Endothelial cell of umbilical vein (primary cell): ENCODE results near the gene SMARCA2. TPM values are rescaled to one million over a fixed set of nuclear protein-coding genes. Genes with fewer than 3 reads are reported as not detected.

Experiments
- BruUV-seq: library from RNA; stranded (reverse); fragments of 400-500 nt; replicated peaks from 2 replicates; lab custom pipeline; 2021; lab: Mats Ljungman, UMichigan
- CTCF ChIA-PET: fragments of 300-600, 350-600 bp; sonication (Branson Sonifier 250); formaldehyde crosslinking; loops from one replicate; lab custom pipeline; 2021; ENCODE audit warnings: antibody characterized with exemption, inconsistent platforms; lab: Charles Lee
- POLR2A ChIA-PET: fragments of 300-600, 350-600 bp; sonication (Branson Sonifier 250); formaldehyde crosslinking; loops from one replicate; lab custom pipeline; 2021; ENCODE audit warnings: antibody characterized with exemption, inconsistent platforms; lab: Charles Lee
- DNase-seq: peaks from one replicate; pipeline ENCODE4 v3.0.0-alpha.2; 2011; ENCODE audit warnings: low read depth, low spot score
- FAIRE-seq: peaks from 2 replicates; lab custom pipeline; 2011; peaks lifted over from hg19 to GRCh38; lab: Jason Lieb, UNC
- H2AFZ ChIP-seq: 2 replicates; pipeline ENCODE4 v1.6.0; 2012; ENCODE audit warnings: low read depth, low read length, control low read depth, inconsistent platforms
- H3K27ac ChIP-seq: 2 replicates; pipeline ENCODE4 v1.5.1; 2011; ENCODE audit warnings: low read depth, mild to moderate bottlenecking, control low read depth, low read length, moderate library complexity; ENCODE audit not compliant: insufficient read depth
- H3K27me3 ChIP-seq, 2 experiments: 2 replicates each; pipeline versions ENCODE4 v1.6.0 to v1.6.1; 2011; ENCODE audit warnings: low read length in 2 of 2, mixed read lengths in 1 of 2; ENCODE audit not compliant: control insufficient read depth in 2 of 2, insufficient read depth in 2 of 2
- H3K36me3 ChIP-seq, 2 experiments: 2 replicates in 1 of 2; 3 replicates in 1 of 2; pipeline ENCODE4 v1.5.1; 2011; ENCODE audit warnings: low read length in 2 of 2, mild to moderate bottlenecking in 1 of 2, moderate library complexity in 1 of 2; ENCODE audit not compliant: control insufficient read depth in 2 of 2, insufficient read depth in 2 of 2; ENCODE audit errors: extremely low read depth in 1 of 2
- H3K4me1 ChIP-seq: 3 replicates; pipeline ENCODE4 v1.5.1; 2011; ENCODE audit warnings: mild to moderate bottlenecking, low read length; ENCODE audit not compliant: control insufficient read depth, insufficient read depth; ENCODE audit errors: extremely low read depth
- H3K4me2 ChIP-seq: 2 replicates; pipeline ENCODE4 v1.6.1; 2011; ENCODE audit warnings: low read length, control low read depth, mixed read lengths; ENCODE audit not compliant: insufficient read depth
- H3K4me3 ChIP-seq, 3 experiments: fragments of 200-600 bp in 1 of 3; sonication (generic), shearing (Covaris generic) in 1 of 3; replicated peaks in 1 of 3; 2 replicates each; pipeline ENCODE4 v1.5.1; 2011 to 2016; ENCODE audit warnings: control low read depth in 3 of 3, low read length in 3 of 3, mild to moderate bottlenecking in 2 of 3, inconsistent platforms in 1 of 3, low read depth in 1 of 3, moderate library complexity in 1 of 3; ENCODE audit not compliant: insufficient read depth in 1 of 3
- H3K79me2 ChIP-seq: 2 replicates; pipeline ENCODE4 v1.6.0; 2012; ENCODE audit warnings: low read length, inconsistent platforms; ENCODE audit not compliant: control insufficient read depth, insufficient read depth
- H3K9ac ChIP-seq: replicated peaks from 2 replicates; pipeline ENCODE3; 2011; ENCODE audit warnings: low read length, control low read depth; ENCODE audit not compliant: insufficient read depth; ENCODE audit errors: extremely low read depth
- H3K9me1 ChIP-seq: replicated peaks from 3 replicates; pipeline ENCODE4 v1.6.0; 2011; ENCODE audit warnings: mild to moderate bottlenecking, low read length; ENCODE audit not compliant: control insufficient read depth, insufficient read depth; ENCODE audit errors: extremely low read depth
- H3K9me3 ChIP-seq: replicated peaks from 2 replicates; pipeline ENCODE4 v1.5.1; 2012; ENCODE audit warnings: low read length, inconsistent platforms; ENCODE audit not compliant: control insufficient read depth, insufficient read depth
- H4K20me1 ChIP-seq: replicated peaks from 2 replicates; pipeline ENCODE3; 2011; ENCODE audit warnings: mild to moderate bottlenecking, low read length; ENCODE audit not compliant: control insufficient read depth, insufficient read depth; ENCODE audit errors: extremely low read depth
- CTCF ChIP-seq, 2 donors: IDR thresholded peaks; 1 replicate in 1 of 2; 2 replicates in 1 of 2; pipeline ENCODE4 v1.5.1; 2011; ENCODE audit warnings: low read length in 2 of 2, mild to moderate bottlenecking in 2 of 2, moderate library complexity in 2 of 2, control low read depth in 1 of 2, inconsistent platforms in 1 of 2, low read depth in 1 of 2; ENCODE audit not compliant: insufficient read depth in 1 of 2; ENCODE audit errors: extremely low read depth in 1 of 2
- EZH2 ChIP-seq: IDR thresholded peaks from 2 replicates; pipeline ENCODE4 v1.6.1; 2012; ENCODE audit warnings: borderline replicate concordance, low read depth, mild to moderate bottlenecking, moderate library complexity, low read length, inconsistent platforms; ENCODE audit not compliant: severe bottlenecking
- FOS ChIP-seq: IDR thresholded peaks from 2 replicates; pipeline ENCODE4 v1.6.1; 2011; ENCODE audit warnings: mild to moderate bottlenecking, low read length, moderate library complexity, borderline replicate concordance; ENCODE audit not compliant: insufficient read depth
- GATA2 ChIP-seq: IDR thresholded peaks from 2 replicates; pipeline ENCODE4 v1.7.0; 2011; ENCODE audit warnings: low read depth, mild to moderate bottlenecking, moderate library complexity, mixed read lengths, low read length; ENCODE audit not compliant: insufficient read length, insufficient read depth
- JUN ChIP-seq: IDR thresholded peaks from 2 replicates; pipeline ENCODE4 v1.6.1; 2011; ENCODE audit warnings: borderline replicate concordance, low read depth; ENCODE audit not compliant: insufficient read length, insufficient read depth
- MYC ChIP-seq: IDR thresholded peaks from one replicate; pipeline ENCODE4 v1.6.1; 2011; ENCODE audit warnings: mild to moderate bottlenecking, low read depth, low read length
- POLR2A ChIP-seq: IDR thresholded peaks from 2 replicates; pipeline ENCODE4 v1.6.1; 2012; ENCODE audit warnings: low read depth, mild to moderate bottlenecking, control low read depth, low read length
- POLR2AphosphoS5 ChIP-seq: IDR thresholded peaks from 2 replicates; pipeline ENCODE4 v1.6.1; 2012; ENCODE audit warnings: low read depth, mild to moderate bottlenecking, control low read depth, low read length, moderate library complexity; ENCODE audit not compliant: insufficient read depth
- dilution Hi-C: fragments of 300-500 bp; cut with MboI; formaldehyde crosslinking; loops from one replicate; pipeline ENCODE4 v1.15.0; 2019; ENCODE audit warnings: low sequenced_read_pairs; ENCODE audit not compliant: extremely low pct_ligation_motif_present
- intact Hi-C: fragments of 100-400 bp; cut with micrococcal nuclease; formaldehyde crosslinking; loops from one replicate; pipeline ENCODE4 v1.10.0; 2022
- polyA plus RNA-seq, 4 experiments: library from polyadenylated mRNA; depleted of rRNA in 3 of 4; stranded (reverse) in 3 of 4; unstranded in 1 of 4; fragments of >200 nt; gene quantifications; 2 replicates each; pipeline versions ENCODE4 v1.2.1 to v1.2.3, GENCODE V29; 2011 to 2012; ENCODE audit warnings: missing spikeins in 1 of 4
- total RNA-seq: library from RNA; stranded (reverse); gene quantifications from 2 replicates; pipeline ENCODE4 v1.2.3, GENCODE V29; 2021
- TF ChIP-seq, protein P1 (sequence below): IDR thresholded peaks from 2 replicates; pipeline ENCODE4 v1.6.1; 2011; ENCODE audit not compliant: insufficient read depth, insufficient read length

The SMARCA2 gene
- total and polyA plus RNA-seq, 2 donors (not counting 3 experiments of a cell fraction or from before 2014, with no cell fraction given): 54.5 to 79.9 TPM

DNA sequence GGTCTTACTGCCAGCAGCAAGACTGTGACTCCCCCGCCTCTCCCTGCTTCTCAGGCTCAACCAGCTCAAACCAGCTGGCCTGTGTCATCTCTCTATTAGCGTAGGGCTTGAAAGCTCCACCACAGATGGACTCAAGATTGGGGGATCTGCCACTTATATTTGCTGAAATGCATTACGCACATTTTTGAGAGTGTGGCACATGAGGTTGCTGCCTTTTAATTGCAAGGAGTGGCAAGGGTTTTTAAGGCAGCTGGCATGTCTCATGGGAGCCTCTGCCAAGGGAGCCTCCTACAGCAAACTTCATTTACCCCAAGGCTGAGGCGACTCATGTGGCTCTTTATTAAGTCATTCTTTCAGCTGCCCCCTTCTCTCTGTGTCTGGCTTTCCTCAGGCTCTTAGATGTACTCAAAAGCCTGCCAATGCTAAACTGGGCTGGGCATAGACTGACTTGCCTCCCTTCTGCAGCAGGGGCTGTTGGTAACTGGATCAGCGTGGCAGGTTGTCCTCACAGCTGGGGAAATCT is 219.3 kb downstream of the SMARCA2 start:
- H3K9me3 ChIP-seq: no peaks in the 10 kb centered on the region
- DNase-seq (no peak), FAIRE-seq (no peak)
- H3K9me1 ChIP-seq: no peaks in the 10 kb centered on the region
- H2AFZ ChIP-seq: no peak overlapping the region
- no peaks in the 10 kb centered on the region for H3K79me2 ChIP-seq
- H3K4me1 ChIP-seq: no peaks in the 10 kb centered on the region
- no peaks in the 10 kb centered on the region for H3K36me3 ChIP-seq
- H3K27ac ChIP-seq: no peak overlapping the region
- no peaks in the 10 kb centered on the region for H4K20me1 ChIP-seq
- H3K4me2 ChIP-seq: no peak overlapping the region
- no peak overlapping the region for H3K9ac ChIP-seq
- BruUV-seq: no TSS peak
- dilution Hi-C loops (no loop called here), intact Hi-C loops (no loop called here)
- no peak for TF ChIP-seq POLR2AphosphoS5
- TF ChIP-seq CTCF (IDR thresholded peaks at IDR 0.05; ENCODE audit: extremely low read depth in 1 of 2, insufficient read depth in 1 of 2, low read depth in 1 of 2, low read length in 2 of 2): no peak
- TF ChIP-seq FOS: no peak
- TF ChIP-seq POLR2A: no peak
- TF ChIP-seq EZH2: no peak
- no peak for TF ChIP-seq GATA2
- TF ChIP-seq, protein P1, sequence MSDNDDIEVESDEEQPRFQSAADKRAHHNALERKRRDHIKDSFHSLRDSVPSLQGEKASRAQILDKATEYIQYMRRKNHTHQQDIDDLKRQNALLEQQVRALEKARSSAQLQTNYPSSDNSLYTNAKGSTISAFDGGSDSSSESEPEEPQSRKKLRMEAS: no peak
- no peak for TF ChIP-seq MYC
- no peak for TF ChIP-seq JUN
- ChIA-PET CTCF (interaction anchor here (1.3 kb wide), 1 partner anchor 15 kb away, joined by 4 read pairs; no protein-coding TSS in a partner anchor), POLR2A (no interaction called here)
- peaks cover 0 to 2% of the 10 kb centered on the region in 2 experiments for H3K27me3 ChIP-seq
- H3K4me3 ChIP-seq: no peak overlapping the region
